HG03097 (cell line): ENCODE results near the gene SP140L.
"Not testable (repeated sequence)": the region's sequence is repeated elsewhere in the genome, so short reads cannot be mapped to it uniquely, and the experiment has no call there.

Experiments
- ATAC-seq: cut with Tn5 transposase; IDR thresholded peaks from one replicate; pipeline ENCODE4 v1.9.1; 2021; ENCODE audit not compliant: unreplicated experiment, low FRiP score

SP140L gene

GRCh38 chr2:230326453-230327417, at the start of gene SP140L:
Gene SP140L, plus strand, starts transcription at chr2:230327193. Its CDS starts 77 bp downstream, at chr2:230327270.
- ATAC-seq, result peak; percentile 64

GRCh38 chr2:230282936-230283335, 44.1 kb upstream of the SP140L start:
- ATAC-seq, result no peak

- no peak for ATAC-seq
Observed at GRCh38 chr2:230286048-230286447, 40.9 kb upstream of the SP140L start.

GRCh38 chr2:230289311-230289710, 37.7 kb upstream of the SP140L start:
- not testable (repeated sequence) for ATAC-seq

- no peak for ATAC-seq
Observed at GRCh38 chr2:230295192-230295591, 31.8 kb upstream of the SP140L start.

GRCh38 chr2:230296917-230297316, 30.1 kb upstream of the SP140L start:
- ATAC-seq, result no peak

- ATAC-seq, result no peak
Observed at GRCh38 chr2:230299618-230300017, 27.4 kb upstream of the SP140L start.

GRCh38 chr2:230305416-230306275, 21.3 kb upstream of the SP140L start:
- ATAC-seq, result no peak

- ATAC-seq, result no peak
Observed at GRCh38 chr2:230306474-230306873, 20.5 kb upstream of the SP140L start.

- ATAC-seq, result no peak
Observed at GRCh38 chr2:230307485-230307884, 19.5 kb upstream of the SP140L start.

GRCh38 chr2:230308402-230309000, 18.5 kb upstream of the SP140L start:
- ATAC-seq, result no peak

GRCh38 chr2:230310792-230311191, 16.2 kb upstream of the SP140L start:
- ATAC-seq, result not testable (repeated sequence)

GRCh38 chr2:230311634-230312033, 15.4 kb upstream of the SP140L start:
- ATAC-seq, result not testable (repeated sequence)

- ATAC-seq, result no peak
Observed at GRCh38 chr2:230312638-230313037, 14.4 kb upstream of the SP140L start.

- no peak for ATAC-seq
Observed at GRCh38 chr2:230317366-230317765, 9.6 kb upstream of the SP140L start.

GRCh38 chr2:230318190-230319121, 8.5 kb upstream of the SP140L start:
- peak; percentile 31 for ATAC-seq

- peak; percentile 84 for ATAC-seq
Observed at GRCh38 chr2:230319211-230319862, 7.7 kb upstream of the SP140L start.

GRCh38 chr2:230321031-230321430, 6.0 kb upstream of the SP140L start:
- no peak for ATAC-seq
